ENCODE data around the gene DISP3. TPM values are rescaled to one million over a fixed set of nuclear protein-coding genes. Genes with fewer than 3 reads are reported as not detected.

DISP3 gene
- total RNA-seq, 3 donors from 2014 or later, result 0.23 to 0.57 (median 0.29) TPM

GRCh38 chr1:11470912-11471311, 8.0 kb upstream of the DISP3 start:
- no peak overlapping the region for H3K4me3 Mint-ChIP-seq
- H3K9me3 Mint-ChIP-seq, result no peaks in the 10 kb centered on the region
- no peaks in the 10 kb centered on the region for H3K36me3 Mint-ChIP-seq (ENCODE audit: insufficient read depth)
- ATAC-seq (no peak), DNase-seq (no peak)
- H3K27me3 Mint-ChIP-seq (ENCODE audit: low read depth), result peaks cover 9% of the 10 kb centered on the region
- H3K4me1 Mint-ChIP-seq (ENCODE audit: low read depth), result no peaks in the 10 kb centered on the region

- DNase-seq (no peak), ATAC-seq (no peak)
- Mint-ChIP-seq H3K4me1 (ENCODE audit: low read depth) (no peaks in the 10 kb centered on the region), H3K36me3 (ENCODE audit: insufficient read depth) (no peaks in the 10 kb centered on the region), H3K9me3 (no peaks in the 10 kb centered on the region), H3K4me3 (no peak overlapping the region), H3K27me3 (ENCODE audit: low read depth) (peaks cover 7% of the 10 kb centered on the region)
Measured at GRCh38 chr1:11471473-11471872, 7.5 kb upstream of the DISP3 start.

- Mint-ChIP-seq H3K27me3 (ENCODE audit: low read depth) (peaks cover 11% of the 10 kb centered on the region), H3K36me3 (ENCODE audit: insufficient read depth) (no peaks in the 10 kb centered on the region), H3K9me3 (no peaks in the 10 kb centered on the region), H3K4me3 (no peak overlapping the region), H3K4me1 (ENCODE audit: low read depth) (no peaks in the 10 kb centered on the region)
- DNase-seq, result no peak
- ATAC-seq, result no peak
Measured at GRCh38 chr1:11472284-11472683, 6.7 kb upstream of the DISP3 start.

GRCh38 chr1:11472741-11473140, 6.2 kb upstream of the DISP3 start:
- peaks cover 15% of the 10 kb centered on the region for H3K27me3 Mint-ChIP-seq (ENCODE audit: low read depth)
- H3K36me3 Mint-ChIP-seq (ENCODE audit: insufficient read depth), result no peaks in the 10 kb centered on the region
- ATAC-seq, result no peak
- H3K4me1 Mint-ChIP-seq (ENCODE audit: low read depth), result peaks cover 1% of the 10 kb centered on the region
- no peaks in the 10 kb centered on the region for H3K9me3 Mint-ChIP-seq
- DNase-seq, result no peak
- no peak overlapping the region for H3K4me3 Mint-ChIP-seq

- no peaks in the 10 kb centered on the region for H3K9me3 Mint-ChIP-seq
- H3K4me3 Mint-ChIP-seq, result no peak overlapping the region
- peaks cover 21% of the 10 kb centered on the region for H3K27me3 Mint-ChIP-seq (ENCODE audit: low read depth)
- H3K36me3 Mint-ChIP-seq (ENCODE audit: insufficient read depth), result no peaks in the 10 kb centered on the region
- ATAC-seq (no peak), DNase-seq (no peak)
- peaks cover 4% of the 10 kb centered on the region for H3K4me1 Mint-ChIP-seq (ENCODE audit: low read depth)
Measured at GRCh38 chr1:11473491-11474034, 5.4 kb upstream of the DISP3 start.

- no peak overlapping the region for H3K4me3 Mint-ChIP-seq
- DNase-seq, result no peak
- peaks cover 4% of the 10 kb centered on the region for H3K4me1 Mint-ChIP-seq (ENCODE audit: low read depth)
- ATAC-seq, result no peak
- H3K27me3 Mint-ChIP-seq (ENCODE audit: low read depth), result peaks cover 21% of the 10 kb centered on the region
- no peaks in the 10 kb centered on the region for H3K36me3 Mint-ChIP-seq (ENCODE audit: insufficient read depth)
- H3K9me3 Mint-ChIP-seq, result no peaks in the 10 kb centered on the region
Measured at GRCh38 chr1:11474826-11475225, 4.1 kb upstream of the DISP3 start.

GRCh38 chr1:11475748-11476147, 3.2 kb upstream of the DISP3 start:
- H3K36me3 Mint-ChIP-seq (ENCODE audit: insufficient read depth), result no peaks in the 10 kb centered on the region
- H3K9me3 Mint-ChIP-seq, result no peaks in the 10 kb centered on the region
- no peak for DNase-seq
- H3K27me3 Mint-ChIP-seq (ENCODE audit: low read depth), result peaks cover 30% of the 10 kb centered on the region
- no peak for ATAC-seq
- peaks cover 10% of the 10 kb centered on the region for H3K4me1 Mint-ChIP-seq (ENCODE audit: low read depth)
- H3K4me3 Mint-ChIP-seq, result no peak overlapping the region

GRCh38 chr1:11479375-11479979, 522 bp downstream of the DISP3 start:
- Mint-ChIP-seq H3K27me3 (ENCODE audit: low read depth) (peaks cover 41% of the 10 kb centered on the region), H3K9me3 (no peaks in the 10 kb centered on the region), H3K4me1 (ENCODE audit: low read depth) (peaks cover 12% of the 10 kb centered on the region), H3K4me3 (peak overlapping the region; percentile 69), H3K36me3 (ENCODE audit: insufficient read depth) (no peaks in the 10 kb centered on the region)
- DNase-seq, result no peak
- no peak for ATAC-seq

GRCh38 chr1:11481019-11481418, 2.1 kb downstream of the DISP3 start:
- H3K4me3 Mint-ChIP-seq, result peak overlapping the region; percentile 40
- ATAC-seq, result no peak
- no peaks in the 10 kb centered on the region for H3K36me3 Mint-ChIP-seq (ENCODE audit: insufficient read depth)
- no peaks in the 10 kb centered on the region for H3K9me3 Mint-ChIP-seq
- H3K27me3 Mint-ChIP-seq (ENCODE audit: low read depth), result peaks cover 44% of the 10 kb centered on the region
- no peak for DNase-seq
- peaks cover 12% of the 10 kb centered on the region for H3K4me1 Mint-ChIP-seq (ENCODE audit: low read depth)

GRCh38 chr1:11482198-11482597, 3.2 kb downstream of the DISP3 start:
- Mint-ChIP-seq H3K27me3 (ENCODE audit: low read depth) (peaks cover 41% of the 10 kb centered on the region), H3K36me3 (ENCODE audit: insufficient read depth) (no peaks in the 10 kb centered on the region)

GRCh38 chr1:11482701-11483479, 3.9 kb downstream of the DISP3 start:
- H3K9me3 Mint-ChIP-seq, result no peaks in the 10 kb centered on the region
- H3K36me3 Mint-ChIP-seq (ENCODE audit: insufficient read depth), result no peaks in the 10 kb centered on the region
- peaks cover 40% of the 10 kb centered on the region for H3K27me3 Mint-ChIP-seq (ENCODE audit: low read depth)
- peaks cover 10% of the 10 kb centered on the region for H3K4me1 Mint-ChIP-seq (ENCODE audit: low read depth)
- H3K4me3 Mint-ChIP-seq, result no peak overlapping the region
- DNase-seq (no peak), ATAC-seq (no peak)

More at GRCh38 chr1:11482198-11482597, 3.2 kb downstream of the DISP3 start:
- Mint-ChIP-seq H3K4me1 (ENCODE audit: low read depth) (peaks cover 12% of the 10 kb centered on the region), H3K4me3 (no peak overlapping the region), H3K9me3 (no peaks in the 10 kb centered on the region)
- DNase-seq (no peak), ATAC-seq (no peak)

- no peaks in the 10 kb centered on the region for H3K36me3 Mint-ChIP-seq (ENCODE audit: insufficient read depth)
- no peak for ATAC-seq
- peaks cover 36% of the 10 kb centered on the region for H3K27me3 Mint-ChIP-seq (ENCODE audit: low read depth)
Measured at GRCh38 chr1:11483581-11484320, 4.8 kb downstream of the DISP3 start.

GRCh38 chr1:11484321-11484655, 5.3 kb downstream of the DISP3 start:
- DNase-seq, result no peak
- no peak overlapping the region for H3K4me3 Mint-ChIP-seq
- peaks cover 36% of the 10 kb centered on the region for H3K27me3 Mint-ChIP-seq (ENCODE audit: low read depth)
- ATAC-seq, result no peak
- H3K36me3 Mint-ChIP-seq (ENCODE audit: insufficient read depth), result no peaks in the 10 kb centered on the region
- H3K9me3 Mint-ChIP-seq, result no peaks in the 10 kb centered on the region
- H3K4me1 Mint-ChIP-seq (ENCODE audit: low read depth), result peaks cover 8% of the 10 kb centered on the region

More at GRCh38 chr1:11483581-11484320, 4.8 kb downstream of the DISP3 start:
- H3K4me1 Mint-ChIP-seq (ENCODE audit: low read depth), result peaks cover 8% of the 10 kb centered on the region
- DNase-seq, result no peak
- H3K4me3 Mint-ChIP-seq, result no peak overlapping the region
- no peaks in the 10 kb centered on the region for H3K9me3 Mint-ChIP-seq

- DNase-seq, result no peak
- no peak for ATAC-seq
- no peaks in the 10 kb centered on the region for H3K9me3 Mint-ChIP-seq
- peaks cover 6% of the 10 kb centered on the region for H3K4me1 Mint-ChIP-seq (ENCODE audit: low read depth)
- H3K27me3 Mint-ChIP-seq (ENCODE audit: low read depth), result peaks cover 37% of the 10 kb centered on the region
- H3K36me3 Mint-ChIP-seq (ENCODE audit: insufficient read depth), result no peaks in the 10 kb centered on the region
- no peak overlapping the region for H3K4me3 Mint-ChIP-seq
Measured at GRCh38 chr1:11485191-11485590, 6.2 kb downstream of the DISP3 start.
